Astrocyte of the spinal cord (primary cell): ENCODE data around the gene ZBTB8OS.
"Not testable (repeated sequence)": the region's sequence is repeated elsewhere in the genome, so short reads cannot be mapped to it uniquely, and the experiment has no call there.

Source experiments
- DNase-seq: peaks from one replicate; pipeline ENCODE4 v3.0.0; 2011; ENCODE audit warnings: low read depth, low spot score
- H3K4me3 ChIP-seq: 2 replicates; pipeline ENCODE4 v1.5.1; 2011; ENCODE audit warnings: low read depth, mild to moderate bottlenecking, low read length, moderate library complexity
- CTCF ChIP-seq: IDR thresholded peaks from 2 replicates; pipeline ENCODE4 v1.5.1; 2012; ENCODE audit warnings: low read depth, mild to moderate bottlenecking, low read length, inconsistent platforms
- in situ Hi-C: cut with HindIII; loops from 2 replicates; pipeline ENCODE4 v1.10.0; 2017; ENCODE audit warnings: low sequenced_read_pairs

Gene ZBTB8OS

GRCh38 chr1:32632829-32633228 lies 17.5 kb downstream of the ZBTB8OS start:
- TF ChIP-seq CTCF = no peak
- no peak overlapping the region for H3K4me3 ChIP-seq
- in situ Hi-C loops = no loop called here
- DNase-seq = no peak

- in situ Hi-C loops, DNase-seq: not testable (repeated sequence)
Observed at GRCh38 chr1:32630173-32630572, 20.2 kb downstream of the ZBTB8OS start.

GRCh38 chr1:32627596-32628162 lies 22.7 kb downstream of the ZBTB8OS start:
- in situ Hi-C loops = no loop called here
- no peak for TF ChIP-seq CTCF
- no peak for DNase-seq
- no peak overlapping the region for H3K4me3 ChIP-seq

More at GRCh38 chr1:32630173-32630572, 20.2 kb downstream of the ZBTB8OS start:
- H3K4me3 ChIP-seq = not testable (repeated sequence)

GRCh38 chr1:32626176-32626575 lies 24.2 kb downstream of the ZBTB8OS start:
- in situ Hi-C loops = no loop called here
- H3K4me3 ChIP-seq = no peak overlapping the region
- no peak for DNase-seq
- TF ChIP-seq CTCF = no peak

- no peak for TF ChIP-seq CTCF
- in situ Hi-C loops = no loop called here
- DNase-seq = no peak
- no peak overlapping the region for H3K4me3 ChIP-seq
Observed at GRCh38 chr1:32623775-32624174, 26.6 kb downstream of the ZBTB8OS start.

- in situ Hi-C loops = no loop called here
- no peak for TF ChIP-seq CTCF
- DNase-seq = no peak
- no peak overlapping the region for H3K4me3 ChIP-seq
Observed at GRCh38 chr1:32622806-32623681, 27.3 kb downstream of the ZBTB8OS start.

- DNase-seq = no peak
- H3K4me3 ChIP-seq = no peak overlapping the region
- in situ Hi-C loops = no loop called here
- no peak for TF ChIP-seq CTCF
Observed at GRCh38 chr1:32622205-32622604, 28.1 kb downstream of the ZBTB8OS start.
